GM12801 (cell line): Measurements from ENCODE around the gene PEBP1.

Experiments used
- CTCF ChIP-seq: IDR thresholded peaks from one replicate; pipeline ENCODE4 v1.5.1; 2011; ENCODE audit warnings: control low read depth; ENCODE audit not compliant: insufficient read length; ENCODE audit errors: extremely low read depth

Gene PEBP1

GRCh38 chr12:118135788-118136558 lies at the start of gene PEBP1:
PEBP1 (plus strand) TSS chr12:118136124; CDS start chr12:118136210, 86 bp downstream.
- TF ChIP-seq CTCF = no peak

GRCh38 chr12:118089782-118090181 lies 46.1 kb upstream of the PEBP1 start:
- no peak for TF ChIP-seq CTCF

- no peak for TF ChIP-seq CTCF
Measured at GRCh38 chr12:118094039-118094438, 41.9 kb upstream of the PEBP1 start.

GRCh38 chr12:118098401-118098800 lies 37.5 kb upstream of the PEBP1 start:
- no peak for TF ChIP-seq CTCF

- TF ChIP-seq CTCF = no peak
Measured at GRCh38 chr12:118098911-118099671, 36.8 kb upstream of the PEBP1 start.

- TF ChIP-seq CTCF = no peak
Measured at GRCh38 chr12:118101051-118101450, 34.9 kb upstream of the PEBP1 start.

GRCh38 chr12:118102070-118102469 lies 33.9 kb upstream of the PEBP1 start:
- TF ChIP-seq CTCF = no peak
